KOPT-K1 (cell line): ENCODE measurements around the gene COL5A2.

ENCODE experiments used
- H3K27ac ChIP-seq: fragments of 200-600 bp; sonication (generic); 2 replicates; pipeline ENCODE4 v1.5.1; 2016; ENCODE audit warnings: antibody characterized with exemption, mild to moderate bottlenecking, low read depth, low read length; ENCODE audit not compliant: poor library complexity, severe bottlenecking
- H3K36me3 ChIP-seq: fragments of 200-600 bp; sonication (generic); 2 replicates; pipeline ENCODE4 v1.5.1; 2017; ENCODE audit warnings: antibody characterized with exemption, mild to moderate bottlenecking, low read length, moderate library complexity; ENCODE audit not compliant: insufficient read depth
- H3K9me3 ChIP-seq: fragments of 200-600 bp; sonication (generic); 2 replicates; pipeline ENCODE4 v1.5.1; 2017; ENCODE audit warnings: antibody characterized with exemption, low read length, mild to moderate bottlenecking; ENCODE audit not compliant: insufficient read depth, poor library complexity, severe bottlenecking

COL5A2 gene

GRCh38 chr2:189045836-189046235, 133.7 kb downstream of the COL5A2 start:
- no peak overlapping the region for H3K27ac ChIP-seq
- no peaks in the 10 kb centered on the region for H3K9me3 ChIP-seq
- H3K36me3 ChIP-seq = no peaks in the 10 kb centered on the region

- Histone ChIP-seq H3K27ac (no peak overlapping the region), H3K36me3 (no peaks in the 10 kb centered on the region), H3K9me3 (no peaks in the 10 kb centered on the region)
Observed at GRCh38 chr2:189037518-189037917, 142.0 kb downstream of the COL5A2 start.

GRCh38 chr2:189024901-189025618, 154.5 kb downstream of the COL5A2 start:
- Histone ChIP-seq H3K9me3 (no peaks in the 10 kb centered on the region), H3K36me3 (no peaks in the 10 kb centered on the region), H3K27ac (no peak overlapping the region)

- Histone ChIP-seq H3K36me3 (no peaks in the 10 kb centered on the region), H3K9me3 (no peaks in the 10 kb centered on the region), H3K27ac (no peak overlapping the region)
Observed at GRCh38 chr2:189022492-189022891, 157.1 kb downstream of the COL5A2 start.

GRCh38 chr2:189022053-189022481, 157.5 kb downstream of the COL5A2 start:
- Histone ChIP-seq H3K9me3 (no peaks in the 10 kb centered on the region), H3K27ac (no peak overlapping the region), H3K36me3 (no peaks in the 10 kb centered on the region)

GRCh38 chr2:189020179-189020578, 159.4 kb downstream of the COL5A2 start:
- Histone ChIP-seq H3K36me3 (no peaks in the 10 kb centered on the region), H3K9me3 (no peaks in the 10 kb centered on the region), H3K27ac (no peak overlapping the region)

- H3K36me3 ChIP-seq = no peaks in the 10 kb centered on the region
- H3K27ac ChIP-seq = no peak overlapping the region
- H3K9me3 ChIP-seq = no peaks in the 10 kb centered on the region
Observed at GRCh38 chr2:189018631-189019030, 160.9 kb downstream of the COL5A2 start.

- Histone ChIP-seq H3K36me3 (no peaks in the 10 kb centered on the region), H3K9me3 (no peaks in the 10 kb centered on the region), H3K27ac (no peak overlapping the region)
Observed at GRCh38 chr2:189016311-189016861, 163.2 kb downstream of the COL5A2 start.

GRCh38 chr2:189015359-189015758, 164.2 kb downstream of the COL5A2 start:
- no peaks in the 10 kb centered on the region for H3K9me3 ChIP-seq
- H3K27ac ChIP-seq = no peak overlapping the region
- H3K36me3 ChIP-seq = no peaks in the 10 kb centered on the region

GRCh38 chr2:189014449-189015138, 165.0 kb downstream of the COL5A2 start:
- Histone ChIP-seq H3K27ac (no peak overlapping the region), H3K9me3 (no peaks in the 10 kb centered on the region), H3K36me3 (no peaks in the 10 kb centered on the region)

- H3K9me3 ChIP-seq = no peaks in the 10 kb centered on the region
- no peak overlapping the region for H3K27ac ChIP-seq
- no peaks in the 10 kb centered on the region for H3K36me3 ChIP-seq
Observed at GRCh38 chr2:189013671-189014448, 165.7 kb downstream of the COL5A2 start.

- Histone ChIP-seq H3K9me3 (no peaks in the 10 kb centered on the region), H3K36me3 (no peaks in the 10 kb centered on the region), H3K27ac (no peak overlapping the region)
Observed at GRCh38 chr2:189013031-189013430, 166.5 kb downstream of the COL5A2 start.

- Histone ChIP-seq H3K36me3 (no peaks in the 10 kb centered on the region), H3K27ac (no peak overlapping the region), H3K9me3 (no peaks in the 10 kb centered on the region)
Observed at GRCh38 chr2:189012351-189012750, 167.2 kb downstream of the COL5A2 start.

GRCh38 chr2:189010536-189010935, 169.0 kb downstream of the COL5A2 start:
- H3K9me3 ChIP-seq = no peaks in the 10 kb centered on the region
- no peak overlapping the region for H3K27ac ChIP-seq
- no peaks in the 10 kb centered on the region for H3K36me3 ChIP-seq
